HepG2 (cell line): ENCODE measurements around the gene PLAGL2. TPM values are rescaled to one million over a fixed set of nuclear protein-coding genes. Genes with fewer than 3 reads are reported as not detected.
A peak's percentile ranks its signal among the peaks of the same experiment; 100 is the strongest.

Experiments used
- ATAC-seq: fragments of 200-7000 bp; cut with Tn5 transposase; 3 replicates; pipeline ENCODE4 v1.9.1; 2020; ENCODE audit warnings: mild to moderate bottlenecking, moderate library complexity
- BruUV-seq: library from RNA; stranded (reverse); fragments of 400-500 nt; replicated peaks from 2 replicates; lab custom pipeline; 2021; lab: Mats Ljungman, UMichigan
- CTCF ChIA-PET: fragments of 300-600 bp; formaldehyde crosslinking; extraction: SDS; loops from one replicate; lab custom pipeline; 2021; ENCODE audit warnings: low total read pairs, inconsistent platforms, low intra/inter-chr PET ratio; lab: Yijun Ruan, JAX
- POLR2A ChIA-PET: fragments of 350-600 bp; sonication (Branson Sonifier 250); formaldehyde crosslinking; loops from one replicate; lab custom pipeline; 2020; ENCODE audit warnings: antibody characterized with exemption, inconsistent platforms; lab: Yijun Ruan, JAX
- DNase-seq: peaks from one replicate; pipeline ENCODE4 v3.0.0-alpha.2; 2015; ENCODE audit warnings: low spot score
- FAIRE-seq: peaks from 3 replicates; lab custom pipeline; 2011; peaks lifted over from hg19 to GRCh38; lab: Jason Lieb, UNC
- H2AFZ ChIP-seq: one replicate; pipeline ENCODE4 v1.6.1; 2011; ENCODE audit warnings: low read length, inconsistent platforms
- H3K27ac ChIP-seq: fragments of 300-600 bp; 3 replicates; pipeline ENCODE4 v1.8.0; 2011; ENCODE audit warnings: mixed run types, mild to moderate bottlenecking, mixed read lengths, low read length, inconsistent platforms; ENCODE audit not compliant: insufficient read depth; ENCODE audit errors: extremely low read length
- H3K27me3 ChIP-seq, 2 experiments: fragments of 200-600 bp in 1 of 2; 2 replicates in 1 of 2; 3 replicates in 1 of 2; pipeline versions ENCODE4 v1.6.0 to v1.8.0; 2011; ENCODE audit warnings: low read length in 2 of 2, mild to moderate bottlenecking in 2 of 2, moderate library complexity in 2 of 2, inconsistent platforms in 1 of 2; ENCODE audit not compliant: insufficient read depth in 2 of 2, control insufficient read depth in 1 of 2
- H3K36me3 ChIP-seq, 2 experiments: fragments of 200-600 bp in 1 of 2; replicated peaks in 1 of 2; 2 replicates in 1 of 2; 3 replicates in 1 of 2; pipeline versions ENCODE4 v1.5.1 to v1.8.0; 2011; ENCODE audit warnings: low read length in 2 of 2, inconsistent platforms in 1 of 2; ENCODE audit not compliant: insufficient read depth in 2 of 2, control insufficient read depth in 1 of 2
- H3K4me1 ChIP-seq: 2 replicates; pipeline ENCODE4 v1.5.1; 2012; ENCODE audit warnings: low read length, inconsistent platforms; ENCODE audit not compliant: insufficient read depth
- H3K4me2 ChIP-seq: 2 replicates; pipeline ENCODE4 v1.6.0; 2011; ENCODE audit warnings: low read depth, low read length, inconsistent platforms
- H3K4me3 ChIP-seq, 3 experiments: fragments of 200-600 bp in 1 of 3; sonication (generic), shearing (Covaris generic) in 1 of 3; replicated peaks in 1 of 3; 2 replicates each; pipeline ENCODE4 v1.5.1; 2011 to 2016; ENCODE audit warnings: low read length in 3 of 3, inconsistent platforms in 2 of 3, low read depth in 2 of 3, mild to moderate bottlenecking in 2 of 3, control low read depth in 1 of 3, mixed read lengths in 1 of 3; ENCODE audit not compliant: insufficient read depth in 1 of 3
- H3K79me2 ChIP-seq: one replicate; pipeline ENCODE4 v1.6.1; 2011; ENCODE audit warnings: low read length, inconsistent platforms; ENCODE audit not compliant: insufficient read depth
- H3K9ac ChIP-seq: 2 replicates; pipeline ENCODE4 v1.6.0; 2011; ENCODE audit warnings: mild to moderate bottlenecking, low read depth, low read length, inconsistent platforms; ENCODE audit not compliant: insufficient read depth
- H3K9me3 ChIP-seq: 2 replicates; pipeline ENCODE4 v1.5.1; 2012; ENCODE audit warnings: mild to moderate bottlenecking, low read length
- H4K20me1 ChIP-seq: 2 replicates; pipeline ENCODE4 v1.6.0; 2011; ENCODE audit warnings: inconsistent platforms, mild to moderate bottlenecking, low read length, moderate library complexity; ENCODE audit not compliant: insufficient read depth
- AGO2 ChIP-seq: fragments of 200-400 bp; formaldehyde crosslinking; optimal IDR thresholded peaks from 2 replicates; pipeline ENCODE3; 2017; ENCODE audit warnings: mild to moderate bottlenecking, low read depth, low read length, moderate library complexity
- CSRNP2 ChIP-seq: sonication (generic); formaldehyde crosslinking; conservative IDR thresholded peaks from 2 replicates; pipeline ENCODE4 v1.8.0; 2022; ENCODE audit warnings: low read depth, missing genetic modification reagents
- FOXA1 ChIP-seq, 2 experiments: fragments of 450-650 bp in 1 of 2; sonication (generic) in 1 of 2; formaldehyde crosslinking in 1 of 2; IDR thresholded peaks; 2 replicates each; pipeline versions ENCODE4 v1.4.0 to v1.6.1; 2016 to 2020; ENCODE audit warnings: missing genetic modification reagents in 1 of 2
- IKZF1 ChIP-seq: fragments of 450-650 bp; IDR thresholded peaks from 2 replicates; pipeline ENCODE4 v1.7.1; 2016
- MAF1 ChIP-seq: sonication (generic); formaldehyde crosslinking; IDR thresholded peaks from 2 replicates; pipeline ENCODE4 v1.5.0; 2020; ENCODE audit warnings: missing genetic modification reagents, borderline replicate concordance
- MAFF ChIP-seq: IDR thresholded peaks from 2 replicates; pipeline ENCODE4 v1.6.1; 2011; ENCODE audit warnings: low read depth, low read length, improper control_type of control experiment
- NCOA2 ChIP-seq: sonication (generic); formaldehyde crosslinking; IDR thresholded peaks from 2 replicates; pipeline ENCODE4 v1.8.0; 2022; ENCODE audit warnings: inconsistent platforms
- PRPF4 ChIP-seq: fragments of 200-400 bp; formaldehyde crosslinking; IDR thresholded peaks from 2 replicates; pipeline ENCODE4 v1.6.1; 2016; ENCODE audit warnings: low read length, low read depth; ENCODE audit not compliant: poor library complexity, severe bottlenecking
- RAD21 ChIP-seq: fragments of 450-650 bp; formaldehyde crosslinking; IDR thresholded peaks from 2 replicates; pipeline ENCODE4 v1.5.0; 2020; ENCODE audit warnings: mild to moderate bottlenecking
- SMC3 ChIP-seq: IDR thresholded peaks from 2 replicates; pipeline ENCODE4 v1.6.1; 2011; ENCODE audit warnings: low read length, improper control_type of control experiment
- SRSF9 ChIP-seq: fragments of 200-400 bp; formaldehyde crosslinking; IDR thresholded peaks from 2 replicates; pipeline ENCODE4 v1.6.1; 2018; ENCODE audit warnings: borderline replicate concordance, mild to moderate bottlenecking, low read depth, low read length; ENCODE audit not compliant: insufficient read depth, poor library complexity, severe bottlenecking
- TGIF2 ChIP-seq: IDR thresholded peaks from 2 replicates; pipeline ENCODE4 v1.6.1; 2016; ENCODE audit warnings: control low read depth, missing compliant biosample characterization
- WIZ ChIP-seq: sonication (generic); formaldehyde crosslinking; IDR thresholded peaks from 2 replicates; pipeline ENCODE4 v1.5.1; 2020; ENCODE audit warnings: mild to moderate bottlenecking, missing genetic modification reagents
- ZFP62 ChIP-seq: sonication (generic); formaldehyde crosslinking; IDR thresholded peaks from 2 replicates; pipeline ENCODE4 v1.4.0; 2020; ENCODE audit warnings: missing genetic modification reagents
- ZFYVE20 ChIP-seq: sonication (generic); formaldehyde crosslinking; IDR thresholded peaks from 2 replicates; pipeline ENCODE4 v1.8.0; 2023; ENCODE audit warnings: low read depth, mild to moderate bottlenecking, moderate library complexity, missing genetic modification reagents, borderline replicate concordance
- ZNF276 ChIP-seq: sonication (generic); formaldehyde crosslinking; IDR thresholded peaks from 2 replicates; pipeline ENCODE4 v1.4.0; 2020; ENCODE audit warnings: mild to moderate bottlenecking, low read depth, missing genetic modification reagents
- ZNF569 ChIP-seq: sonication (generic); formaldehyde crosslinking; IDR thresholded peaks from 2 replicates; pipeline ENCODE4 v1.5.0; 2020; ENCODE audit warnings: mild to moderate bottlenecking, missing genetic modification reagents, moderate library complexity, borderline replicate concordance
- ZNF768 ChIP-seq: sonication (generic); formaldehyde crosslinking; IDR thresholded peaks from 2 replicates; pipeline ENCODE4 v1.4.0; 2020; ENCODE audit warnings: missing genetic modification reagents
- WGBS: methylation state at CpG from one replicate; pipeline ENCODE4 v1.1.6; 2017; ENCODE audit warnings: low lambda C conversion rate; 5-methylcytosine and 5-hydroxymethylcytosine counted together
- in situ Hi-C: cut with HindIII; loops from 2 replicates; pipeline ENCODE4 v1.10.0; 2017; ENCODE audit warnings: low pct_unique_long_range_greater_than_20kb; ENCODE audit not compliant: extremely low pct_ligation_motif_present
- intact Hi-C: fragments of 100-400 bp; cut with micrococcal nuclease; formaldehyde crosslinking; loops from one replicate; pipeline ENCODE4 v1.10.0; 2022; ENCODE audit not compliant: unreplicated experiment
- polyA plus RNA-seq, 8 experiments: library from polyadenylated mRNA; depleted of rRNA in 3 of 8; stranded (reverse) in 7 of 8; unstranded in 1 of 8; fragments of >200 nt; fragmentation: Illumina TruSeq in 4 of 8; extraction: Trizol in 4 of 8; gene quantifications; 2 replicates each; pipeline versions ENCODE4 v1.2.1 to v1.2.3, GENCODE V29; 2011 to 2016; ENCODE audit warnings: low read depth in 4 of 8, missing spikeins in 1 of 8, mixed read lengths in 1 of 8; ENCODE audit not compliant: insufficient read depth in 1 of 8
- total RNA-seq, 5 experiments: library from RNA; depleted of rRNA; stranded (reverse); fragments of >200 nt; fragmentation: Illumina TruSeq; extraction: Trizol; gene quantifications; 2 replicates each; pipeline ENCODE4 v1.2.3, GENCODE V29; 2016; ENCODE audit warnings: low read depth in 1 of 5

PLAGL2 gene
- total and polyA plus RNA-seq, 2 of the 13 experiments (the other 11 are each of a cell fraction or from before 2014, with no cell fraction given): 15.2 to 15.3 TPM

GRCh38 chr20:32157611-32158010 is 49.9 kb downstream of the PLAGL2 start (continued):
- TF ChIP-seq MAF1 (CRISPR knock-in tag): no peak
- TF ChIP-seq ZFYVE20 (CRISPR knock-in tag): no peak
- TF ChIP-seq ZNF276 (CRISPR knock-in tag): no peak
- peak; percentile 44 for TF ChIP-seq AGO2
- peak; percentile 24; the same call in 1 of the 2 replicates for TF ChIP-seq ZNF768 (CRISPR knock-in tag)

- BruUV-seq: no TSS peak
- no peaks in the 10 kb centered on the region for H3K9me3 ChIP-seq
- H2AFZ ChIP-seq: no peak overlapping the region
- in situ Hi-C loops (no loop called here), intact Hi-C loops (no loop called here)
- H3K27ac ChIP-seq: peak overlapping the region; percentile 28
- POLR2A ChIA-PET: no interaction called here
- peaks cover 40 to 79% of the 10 kb centered on the region in 2 experiments for H3K36me3 ChIP-seq
- 85% methylated on average over 11 of the region's 11 CpGs for WGBS
- no peak overlapping the region for H3K4me3 ChIP-seq
- H4K20me1 ChIP-seq: no peaks in the 10 kb centered on the region
- no peaks in the 10 kb centered on the region for H3K27me3 ChIP-seq
- FAIRE-seq (peak; percentile 96), DNase-seq (peak; percentile 67), ATAC-seq (peak; percentile 69)
- CTCF ChIA-PET: interaction anchor here (0.9 kb wide), 1 partner anchor 282 kb away, joined by 3 read pairs; no protein-coding TSS in a partner anchor
- H3K4me2 ChIP-seq: no peak overlapping the region
- no peak overlapping the region for H3K9ac ChIP-seq
- H3K4me1 ChIP-seq: peaks cover 33% of the 10 kb centered on the region
- no peaks in the 10 kb centered on the region for H3K79me2 ChIP-seq
- TF ChIP-seq WIZ (CRISPR knock-in tag) (no peak), TGIF2 (CRISPR knock-in tag) (no peak), SRSF9 (no peak), NCOA2 (CRISPR knock-in tag) (no peak), IKZF1 (no peak), CSRNP2 (CRISPR knock-in tag) (no peak), ZNF569 (CRISPR knock-in tag) (no peak), RAD21 (CRISPR knock-in tag) (peak; percentile 62), ZFP62 (no peak), PRPF4 (no peak), MAFF (no peak), SMC3 (peak; percentile 75), FOXA1 (IDR thresholded peaks at IDR 0.05) (no peak), FOXA1 (CRISPR knock-in tag; IDR thresholded peaks at IDR 0.05) (no peak)
Measured at GRCh38 chr20:32155017-32155981, 52.2 kb downstream of the PLAGL2 start.
